ENCODE data around the gene FAM180A. TPM values are rescaled to one million over a fixed set of nuclear protein-coding genes. Genes with fewer than 3 reads are reported as not detected.

Gene FAM180A
- total RNA-seq, 2 donors from 2014 or later, result 0.45 to 1.1 TPM

- intact Hi-C loops (cut with DNase I), result no loop called here
These were observed 2.8 kb downstream of the FAM180A start for GRCh38 chr7:135745703-135746312.

GRCh38 chr7:135744938-135745702, 3.5 kb downstream of the FAM180A start:
- TF ChIP-seq CTCF (IDR thresholded peaks at IDR 0.05), result no peak
- H3K27me3 ChIP-seq, result no peaks in the 10 kb centered on the region
- no peaks in the 10 kb centered on the region for H3K9me3 ChIP-seq
- no peak overlapping the region for H3K4me3 ChIP-seq
- no peaks in the 10 kb centered on the region for H3K4me1 ChIP-seq
- no peak for DNase-seq
- no peak overlapping the region for H3K27ac ChIP-seq
- no peaks in the 10 kb centered on the region for H3K36me3 ChIP-seq
- H3K9ac ChIP-seq (ENCODE audit: low read depth in 2 of 2, low read length in 2 of 2), result no peak overlapping the region
- intact Hi-C loops (cut with DNase I), result no loop called here

More at GRCh38 chr7:135745703-135746312, 2.8 kb downstream of the FAM180A start:
- H3K27ac ChIP-seq, result no peak overlapping the region
- no peaks in the 10 kb centered on the region for H3K9me3 ChIP-seq
- TF ChIP-seq CTCF (IDR thresholded peaks at IDR 0.05), result no peak
- no peak overlapping the region for H3K4me3 ChIP-seq
- H3K27me3 ChIP-seq, result no peaks in the 10 kb centered on the region
- no peaks in the 10 kb centered on the region for H3K36me3 ChIP-seq
- DNase-seq, result peak; percentile 48
- H3K4me1 ChIP-seq, result no peaks in the 10 kb centered on the region
- H3K9ac ChIP-seq (ENCODE audit: low read depth in 2 of 2, low read length in 2 of 2), result no peak overlapping the region

- no peaks in the 10 kb centered on the region for H3K4me1 ChIP-seq
- DNase-seq, result no peak
- H3K27me3 ChIP-seq, result no peaks in the 10 kb centered on the region
- no peak overlapping the region for H3K9ac ChIP-seq (ENCODE audit: low read depth in 2 of 2, low read length in 2 of 2)
- H3K27ac ChIP-seq, result no peak overlapping the region
- H3K36me3 ChIP-seq, result no peaks in the 10 kb centered on the region
- no peaks in the 10 kb centered on the region for H3K9me3 ChIP-seq
- no peak overlapping the region for H3K4me3 ChIP-seq
- TF ChIP-seq CTCF (IDR thresholded peaks at IDR 0.05), result no peak
- intact Hi-C loops (cut with DNase I), result no loop called here
These were observed 4.5 kb downstream of the FAM180A start for GRCh38 chr7:135743907-135744731.

- Histone ChIP-seq H3K27ac (no peak overlapping the region), H3K4me1 (no peaks in the 10 kb centered on the region), H3K9me3 (no peaks in the 10 kb centered on the region), H3K36me3 (no peaks in the 10 kb centered on the region), H3K27me3 (no peaks in the 10 kb centered on the region), H3K4me3 (no peak overlapping the region), H3K9ac (ENCODE audit: low read depth in 2 of 2, low read length in 2 of 2) (no peak overlapping the region)
- intact Hi-C loops (cut with DNase I), result no loop called here
- no peak for DNase-seq
- no peak for TF ChIP-seq CTCF (IDR thresholded peaks at IDR 0.05)
These were observed 6.2 kb downstream of the FAM180A start for GRCh38 chr7:135742371-135742770.

- no peak for TF ChIP-seq CTCF (IDR thresholded peaks at IDR 0.05)
- no peak overlapping the region for H3K27ac ChIP-seq
- no peak overlapping the region for H3K9ac ChIP-seq (ENCODE audit: low read depth in 2 of 2, low read length in 2 of 2)
- no peaks in the 10 kb centered on the region for H3K27me3 ChIP-seq
- H3K36me3 ChIP-seq, result no peaks in the 10 kb centered on the region
- H3K4me3 ChIP-seq, result no peak overlapping the region
- intact Hi-C loops (cut with DNase I), result no loop called here
- H3K4me1 ChIP-seq, result no peaks in the 10 kb centered on the region
- no peak for DNase-seq
- H3K9me3 ChIP-seq, result no peaks in the 10 kb centered on the region
These were observed 6.7 kb downstream of the FAM180A start for GRCh38 chr7:135741905-135742304.
